Skeletal muscle tissue (tissue), 4 donors: ENCODE results near the gene TSPYL4. TPM values are rescaled to one million over a fixed set of nuclear protein-coding genes. Genes with fewer than 3 reads are reported as not detected.

ENCODE experiments used
- H3K27ac ChIP-seq: one replicate; pipeline ENCODE4 v1.7.0; 2013; ENCODE audit warnings: mild to moderate bottlenecking, low read depth, low read length, inconsistent platforms
- H3K27me3 ChIP-seq, 3 donors: one replicate each; pipeline ENCODE4 v1.7.0; 2013; ENCODE audit warnings: low read length in 3 of 3; ENCODE audit not compliant: control insufficient read depth in 3 of 3, insufficient read depth in 3 of 3
- H3K36me3 ChIP-seq, 3 donors: one replicate each; pipeline ENCODE4 v1.7.0; 2013; ENCODE audit warnings: low read length in 3 of 3; ENCODE audit not compliant: control insufficient read depth in 3 of 3, insufficient read depth in 3 of 3
- H3K4me1 ChIP-seq, 3 donors: one replicate each; pipeline ENCODE4 v1.7.0; 2013; ENCODE audit warnings: low read length in 3 of 3, mild to moderate bottlenecking in 3 of 3; ENCODE audit not compliant: control insufficient read depth in 3 of 3, insufficient read depth in 3 of 3
- H3K4me3 ChIP-seq, 3 donors: one replicate each; pipeline ENCODE4 v1.7.0; 2013; ENCODE audit warnings: low read length in 3 of 3
- H3K9ac ChIP-seq, 3 donors: one replicate each; pipeline ENCODE4 v1.7.0; 2013; ENCODE audit warnings: low read length in 3 of 3, mild to moderate bottlenecking in 3 of 3, moderate library complexity in 2 of 3, low read depth in 1 of 3
- H3K9me3 ChIP-seq, 3 donors: one replicate each; pipeline ENCODE4 v1.7.0; 2013; ENCODE audit warnings: low read length in 3 of 3; ENCODE audit not compliant: control insufficient read depth in 3 of 3
- total RNA-seq: library from RNA; depleted of rRNA; stranded (reverse); fragments of >200 nt; gene quantifications from one replicate; pipeline ENCODE4 v1.2.3, GENCODE V29; 2014
- donor health status: Osteomylitis.

Gene TSPYL4
- total RNA-seq, 1 donor from 2014 or later: 8.4 TPM

GRCh38 chr6:116215414-116215813 lies 38.5 kb downstream of the TSPYL4 start:
- no peak overlapping the region for H3K4me3 ChIP-seq
- H3K4me1 ChIP-seq: no peaks in the 10 kb centered on the region
- peaks cover 0 to 2% (median 0%) of the 10 kb centered on the region in 3 donors for H3K36me3 ChIP-seq
- H3K27ac ChIP-seq: no peak overlapping the region
- no peak overlapping the region for H3K9ac ChIP-seq
- H3K9me3 ChIP-seq: no peaks in the 10 kb centered on the region
- H3K27me3 ChIP-seq: no peaks in the 10 kb centered on the region

GRCh38 chr6:116214681-116215080 lies 39.2 kb downstream of the TSPYL4 start:
- Histone ChIP-seq H3K4me3 (no peak overlapping the region), H3K4me1 (no peaks in the 10 kb centered on the region), H3K9ac (no peak overlapping the region), H3K9me3 (no peaks in the 10 kb centered on the region), H3K27ac (no peak overlapping the region), H3K27me3 (no peaks in the 10 kb centered on the region), H3K36me3 (peaks cover 0 to 2% (median 0%) of the 10 kb centered on the region in 3 donors)

- Histone ChIP-seq H3K9ac (no peak overlapping the region), H3K27ac (no peak overlapping the region), H3K9me3 (no peaks in the 10 kb centered on the region), H3K4me1 (no peaks in the 10 kb centered on the region), H3K27me3 (no peaks in the 10 kb centered on the region), H3K4me3 (no peak overlapping the region), H3K36me3 (peaks cover 0 to 2% (median 0%) of the 10 kb centered on the region in 3 donors)
These were observed 43.0 kb downstream of the TSPYL4 start for GRCh38 chr6:116210750-116211425.

- Histone ChIP-seq H3K4me1 (no peaks in the 10 kb centered on the region), H3K4me3 (no peak overlapping the region), H3K27me3 (no peaks in the 10 kb centered on the region), H3K36me3 (peaks cover 0 to 2% (median 0%) of the 10 kb centered on the region in 3 donors), H3K9me3 (no peaks in the 10 kb centered on the region), H3K9ac (no peak overlapping the region), H3K27ac (no peak overlapping the region)
These were observed 43.6 kb downstream of the TSPYL4 start for GRCh38 chr6:116210316-116210715.

- no peak overlapping the region for H3K9ac ChIP-seq
- H3K27ac ChIP-seq: no peak overlapping the region
- no peaks in the 10 kb centered on the region for H3K9me3 ChIP-seq
- H3K36me3 ChIP-seq: no peaks in the 10 kb centered on the region
- no peaks in the 10 kb centered on the region for H3K4me1 ChIP-seq
- no peaks in the 10 kb centered on the region for H3K27me3 ChIP-seq
- no peak overlapping the region for H3K4me3 ChIP-seq
These were observed 45.7 kb downstream of the TSPYL4 start for GRCh38 chr6:116208056-116208785.

DNA sequence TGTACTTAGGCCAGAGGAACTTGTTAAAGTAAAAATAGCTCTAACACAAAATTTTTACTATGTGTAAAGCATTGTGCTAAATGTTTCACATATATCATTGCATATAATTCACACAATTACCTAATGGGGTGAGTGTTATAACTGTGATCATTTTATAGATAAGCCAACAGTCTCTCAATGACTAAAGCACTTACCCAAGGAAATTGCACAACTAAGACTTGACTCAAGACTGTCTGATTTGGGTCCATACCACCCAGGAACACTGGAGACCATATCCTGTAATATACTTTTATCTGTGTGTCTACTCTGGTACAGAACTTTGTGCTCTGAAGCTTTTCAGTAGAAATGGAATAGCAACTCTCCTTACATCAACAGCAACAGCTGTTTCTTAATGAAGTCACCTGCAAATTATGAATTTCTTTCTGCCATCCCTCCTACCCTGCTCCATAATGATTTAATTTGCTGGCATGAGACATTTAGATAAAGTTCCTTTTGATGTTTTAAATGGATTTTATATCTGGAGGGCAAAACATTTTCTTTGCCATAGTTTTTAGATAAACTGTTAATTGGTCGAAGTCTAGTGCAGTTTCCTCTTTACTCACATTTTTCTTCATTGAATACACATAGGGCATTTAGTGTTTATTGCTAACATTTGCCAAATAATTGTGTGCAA lies 47.5 kb downstream of the TSPYL4 start:
- Histone ChIP-seq H3K27me3 (no peaks in the 10 kb centered on the region), H3K9ac (no peak overlapping the region)

DNA sequence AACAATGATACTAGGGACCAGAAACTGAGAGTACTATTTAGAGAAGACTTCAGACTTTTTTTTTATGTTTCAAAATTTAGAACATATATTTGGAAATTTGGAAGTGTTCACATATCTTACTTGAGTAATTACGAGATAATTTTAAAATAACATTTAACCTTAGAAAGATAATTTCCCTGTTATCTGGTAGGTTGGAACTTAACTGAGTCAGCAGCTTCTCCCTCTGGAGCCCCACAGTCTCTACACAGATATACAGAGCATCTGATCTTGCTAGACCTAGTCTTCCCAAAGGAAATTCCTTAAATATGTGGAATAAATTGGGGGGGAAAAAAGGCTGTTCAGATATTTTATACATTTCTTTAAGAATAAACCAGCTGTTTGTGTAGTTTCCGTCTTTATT lies 48.6 kb downstream of the TSPYL4 start:
- Histone ChIP-seq H3K9me3 (no peaks in the 10 kb centered on the region), H3K27ac (no peak overlapping the region), H3K9ac (no peak overlapping the region), H3K4me3 (no peak overlapping the region), H3K4me1 (peaks cover 0 to 7% (median 5%) of the 10 kb centered on the region in 3 donors), H3K27me3 (no peaks in the 10 kb centered on the region), H3K36me3 (no peaks in the 10 kb centered on the region)

More for the DNA sequence above, 47.5 kb downstream of the TSPYL4 start:
- no peak overlapping the region for H3K4me3 ChIP-seq
- no peaks in the 10 kb centered on the region for H3K36me3 ChIP-seq
- peaks cover 0 to 7% (median 5%) of the 10 kb centered on the region in 3 donors for H3K4me1 ChIP-seq
- no peaks in the 10 kb centered on the region for H3K9me3 ChIP-seq
- no peak overlapping the region for H3K27ac ChIP-seq

GRCh38 chr6:116201538-116201937 lies 52.3 kb downstream of the TSPYL4 start:
- H3K9me3 ChIP-seq: no peaks in the 10 kb centered on the region
- no peak overlapping the region for H3K27ac ChIP-seq
- H3K9ac ChIP-seq: no peak overlapping the region
- peaks cover 0 to 7% (median 5%) of the 10 kb centered on the region in 3 donors for H3K4me1 ChIP-seq
- no peaks in the 10 kb centered on the region for H3K36me3 ChIP-seq
- H3K27me3 ChIP-seq: no peaks in the 10 kb centered on the region
- H3K4me3 ChIP-seq: no peak overlapping the region

- Histone ChIP-seq H3K4me3 (no peak overlapping the region), H3K36me3 (no peaks in the 10 kb centered on the region), H3K27me3 (no peaks in the 10 kb centered on the region), H3K9me3 (no peaks in the 10 kb centered on the region), H3K27ac (no peak overlapping the region), H3K4me1 (peaks cover 0 to 9% (median 5%) of the 10 kb centered on the region in 3 donors), H3K9ac (no peak overlapping the region)
These were observed 53.1 kb downstream of the TSPYL4 start for GRCh38 chr6:116200619-116201249.
